CD4-positive, alpha-beta T cell treated with Interleukin-2 at 100 ng/mL for 4 hours (primary cell): ENCODE data around the gene LRRC4C.
"Not testable (repeated sequence)": the region's sequence is repeated elsewhere in the genome, so short reads cannot be mapped to it uniquely, and the experiment has no call there.

Source experiments
- DNase-seq: peaks from one replicate; pipeline ENCODE4 v3.0.0-alpha.2; 2020; ENCODE audit warnings: low spot score

Gene LRRC4C

GRCh38 chr11:40228662-40229061, 1230.8 kb downstream of the LRRC4C start:
- no peak for DNase-seq

GRCh38 chr11:40227730-40228129, 1231.7 kb downstream of the LRRC4C start:
- no peak for DNase-seq

DNA sequence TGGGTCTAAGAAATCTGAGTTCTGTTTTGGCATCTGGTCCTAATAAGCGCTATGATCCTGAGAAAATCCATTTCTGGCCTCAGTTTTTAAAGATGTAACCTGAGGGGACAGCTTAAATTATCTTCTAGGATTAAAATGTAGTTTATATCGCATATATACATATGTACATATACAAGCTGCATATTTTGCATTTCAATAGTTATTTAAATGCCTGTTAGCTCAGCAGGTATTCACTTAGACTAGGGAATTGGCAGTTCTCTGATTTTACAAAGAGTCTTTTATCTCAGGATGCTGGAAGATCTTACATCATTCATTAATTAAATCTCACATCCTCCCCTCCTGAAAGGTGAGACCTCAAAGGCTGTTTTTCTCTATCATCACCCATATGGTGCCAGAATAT, 1232.8 kb downstream of the LRRC4C start:
- DNase-seq, result no peak

GRCh38 chr11:40223596-40224330, 1235.7 kb downstream of the LRRC4C start:
- DNase-seq, result no peak

- no peak for DNase-seq
These were observed 1240.1 kb downstream of the LRRC4C start for GRCh38 chr11:40219401-40219800.

- DNase-seq, result no peak
These were observed 1243.9 kb downstream of the LRRC4C start for GRCh38 chr11:40215556-40215955.

DNA sequence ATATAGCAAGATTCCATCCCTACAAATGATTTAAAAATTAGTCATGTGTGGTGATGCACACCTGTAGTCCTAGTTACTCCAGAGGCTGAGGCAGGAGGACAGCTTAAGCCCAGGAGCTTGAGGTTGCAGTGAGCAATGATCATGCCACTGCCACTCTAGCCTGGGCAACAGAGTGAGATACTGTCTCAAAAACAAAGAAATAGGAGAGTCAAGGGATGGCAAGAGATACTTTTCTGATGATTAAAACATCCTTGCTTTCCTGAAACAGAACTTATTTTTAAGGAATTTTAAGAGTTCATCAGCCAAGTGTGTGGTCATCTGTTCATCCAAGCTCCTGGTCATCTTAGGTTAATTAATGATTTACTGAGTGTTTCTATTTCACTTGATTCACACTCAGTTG, 1252.0 kb downstream of the LRRC4C start:
- no peak for DNase-seq

- DNase-seq, result no peak
These were observed 1255.2 kb downstream of the LRRC4C start for GRCh38 chr11:40204228-40204627.

DNA sequence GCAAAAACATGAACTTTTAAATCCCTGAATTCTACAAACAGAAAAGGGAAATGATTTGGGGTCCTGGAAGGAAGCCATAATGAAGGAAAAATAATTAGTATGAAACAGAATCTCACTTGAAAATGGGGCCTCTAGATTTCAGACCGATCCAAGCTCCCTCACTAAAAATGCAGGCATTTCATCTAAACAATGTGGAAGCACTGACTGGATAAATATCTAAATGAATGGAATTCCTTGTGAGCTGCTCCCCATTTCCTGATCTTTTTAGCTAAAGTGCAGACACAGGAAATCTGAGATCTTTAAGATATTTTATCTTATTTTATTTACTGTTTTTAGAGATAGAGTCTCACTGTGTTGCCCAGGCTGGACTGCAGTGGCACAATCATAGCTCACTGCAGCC, 1255.8 kb downstream of the LRRC4C start:
- no peak for DNase-seq

DNA sequence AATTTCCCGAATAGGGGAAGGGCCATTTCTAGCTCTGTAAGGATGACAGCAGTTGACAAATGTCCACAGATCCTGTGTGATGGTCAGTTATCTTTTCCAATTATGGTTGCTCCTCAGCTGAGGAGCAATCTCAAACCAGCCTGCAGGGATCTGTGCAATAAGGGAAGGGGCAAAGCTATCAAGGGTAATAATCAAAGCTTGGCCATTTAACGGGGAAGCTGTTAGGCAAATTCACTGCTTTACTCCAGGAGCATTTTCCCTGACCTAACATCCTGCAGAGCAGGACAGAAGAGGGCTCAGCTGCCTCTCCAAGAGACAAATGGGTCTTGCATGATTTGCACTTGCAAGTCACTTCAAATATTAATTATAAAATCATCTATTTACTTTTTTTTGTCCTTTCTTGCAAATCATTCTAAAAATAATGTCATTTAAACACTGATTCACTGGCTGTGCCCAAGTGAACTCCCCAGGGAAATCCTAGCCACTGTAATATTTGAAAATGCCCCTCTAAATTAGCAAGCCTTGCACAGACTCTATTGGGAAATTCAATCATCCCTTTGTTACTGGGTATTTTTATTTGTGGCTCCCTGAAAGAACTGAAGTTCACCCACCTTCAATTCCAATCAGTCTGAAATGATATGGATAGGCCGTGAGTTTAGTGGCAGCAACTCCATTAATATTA, 1256.7 kb downstream of the LRRC4C start:
- no peak for DNase-seq

- DNase-seq, result not testable (repeated sequence)
These were observed 1266.9 kb downstream of the LRRC4C start for GRCh38 chr11:40192590-40192989.

- DNase-seq, result no peak
These were observed 1269.2 kb downstream of the LRRC4C start for GRCh38 chr11:40190294-40190693.

DNA sequence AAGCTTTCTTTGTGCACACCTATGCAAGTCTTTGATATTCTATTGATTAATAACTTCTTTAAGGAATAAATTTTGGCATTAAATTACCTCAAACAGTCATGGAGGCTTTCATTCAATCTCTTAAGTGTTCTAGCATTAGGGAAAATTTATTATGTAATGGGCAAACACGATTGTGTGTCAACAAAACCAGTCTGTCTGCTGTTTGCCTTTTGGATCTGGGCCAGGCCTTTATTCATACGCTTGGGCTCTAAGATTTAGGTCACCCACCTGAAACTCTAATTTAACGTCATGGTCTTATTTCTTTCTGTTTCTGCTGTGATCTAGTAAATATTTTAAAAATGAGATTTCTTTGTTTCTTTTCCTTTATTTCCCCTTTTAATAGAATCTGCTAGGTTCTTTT, 1270.6 kb downstream of the LRRC4C start:
- no peak for DNase-seq

DNA sequence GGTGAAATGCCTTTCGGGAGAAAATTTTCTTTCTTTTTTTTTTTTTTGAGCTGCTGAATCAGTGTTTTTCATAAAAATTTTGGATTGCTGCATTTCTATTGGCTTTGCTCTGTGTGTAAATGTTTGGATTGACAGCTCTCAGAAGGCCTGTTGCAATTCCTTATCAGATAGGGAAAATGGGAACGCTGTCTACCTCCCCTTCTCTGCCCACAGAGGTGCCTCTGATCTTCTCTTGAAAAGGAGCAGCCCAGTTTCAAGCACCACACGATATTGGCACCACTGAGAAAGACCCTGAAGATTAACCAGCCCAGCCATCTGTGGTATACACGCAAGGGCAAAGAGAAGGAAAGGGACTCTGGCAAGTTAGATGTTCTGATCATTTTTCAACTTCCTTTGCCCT, 1272.2 kb downstream of the LRRC4C start:
- DNase-seq, result no peak

DNA sequence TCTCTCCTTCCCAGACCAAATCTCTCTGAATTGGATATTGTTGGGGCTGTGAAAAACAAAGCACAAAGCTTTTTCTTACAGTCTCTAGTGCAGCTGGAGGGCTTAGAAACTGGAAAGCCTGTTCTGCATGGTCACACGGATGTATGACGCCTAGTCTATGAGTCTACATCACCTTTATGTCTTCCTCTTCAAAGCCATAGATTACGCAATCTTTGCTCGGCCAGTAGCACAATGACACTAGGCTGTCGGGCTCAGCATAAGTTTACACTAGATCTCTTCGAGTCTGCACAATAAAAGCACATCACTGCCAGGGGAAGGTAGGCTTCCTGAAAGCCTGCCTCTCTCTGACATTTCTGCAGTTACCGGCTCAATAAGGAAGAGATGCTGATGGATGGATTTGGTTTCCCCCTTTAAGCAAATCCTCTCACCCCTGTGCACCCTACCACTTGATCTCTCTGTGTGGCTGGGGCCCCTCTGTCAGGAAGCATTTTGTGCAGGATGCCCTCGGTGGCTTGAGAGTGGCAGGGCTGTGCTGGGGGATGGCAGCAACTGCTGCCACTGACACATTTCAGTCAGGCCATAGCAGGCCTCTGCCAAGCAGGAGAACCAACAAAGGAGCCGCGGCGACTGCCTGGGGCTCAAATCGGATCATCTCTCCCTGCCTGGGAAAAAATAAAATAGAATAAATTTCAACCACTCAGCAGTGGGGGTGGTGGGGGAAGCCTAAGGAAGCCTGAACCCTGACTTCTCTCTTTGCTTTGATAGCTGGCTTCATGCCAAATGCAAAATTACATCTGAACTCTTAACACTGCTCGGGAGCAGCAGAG, 1272.8 kb downstream of the LRRC4C start:
- no peak for DNase-seq

DNA sequence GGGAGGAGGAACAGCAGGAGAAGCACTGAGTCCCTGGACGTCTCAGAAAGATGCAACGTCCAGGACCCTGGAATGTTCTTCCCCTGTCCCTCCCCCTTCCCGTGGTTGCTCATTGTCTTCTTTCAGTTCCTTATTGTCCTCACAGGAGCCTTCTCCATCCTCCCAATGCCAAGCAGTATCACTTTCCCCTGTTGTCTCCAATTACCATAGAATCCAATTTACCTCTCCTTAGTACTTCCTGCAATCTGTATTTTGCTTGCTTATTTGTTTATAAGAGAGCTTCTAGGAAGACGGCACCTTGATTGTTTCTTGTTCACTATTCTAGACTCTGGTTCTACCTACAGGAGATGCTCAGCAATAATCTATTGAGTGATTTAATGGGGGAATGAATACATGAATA, 1273.7 kb downstream of the LRRC4C start:
- DNase-seq, result no peak

GRCh38 chr11:40183073-40184064, 1276.1 kb downstream of the LRRC4C start:
- no peak for DNase-seq

DNA sequence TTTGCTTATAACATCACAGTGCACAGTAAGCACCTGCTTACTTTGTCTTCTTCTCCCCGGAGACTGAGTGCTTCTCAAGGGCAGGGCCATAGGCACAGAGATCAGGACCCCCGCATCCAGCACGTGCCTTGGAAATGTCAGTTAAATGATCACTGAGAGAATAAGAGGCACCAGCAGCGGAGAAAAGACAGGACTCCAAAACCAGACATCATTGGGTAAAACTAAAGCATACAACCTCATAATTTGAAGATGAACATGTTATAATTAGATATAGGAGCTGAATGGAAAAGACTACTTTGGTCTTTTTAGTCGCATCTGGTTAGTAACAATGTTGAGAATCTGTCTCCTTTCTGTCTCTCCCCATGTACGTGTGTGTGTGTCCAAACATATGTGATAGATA, 1279.9 kb downstream of the LRRC4C start:
- no peak for DNase-seq

DNA sequence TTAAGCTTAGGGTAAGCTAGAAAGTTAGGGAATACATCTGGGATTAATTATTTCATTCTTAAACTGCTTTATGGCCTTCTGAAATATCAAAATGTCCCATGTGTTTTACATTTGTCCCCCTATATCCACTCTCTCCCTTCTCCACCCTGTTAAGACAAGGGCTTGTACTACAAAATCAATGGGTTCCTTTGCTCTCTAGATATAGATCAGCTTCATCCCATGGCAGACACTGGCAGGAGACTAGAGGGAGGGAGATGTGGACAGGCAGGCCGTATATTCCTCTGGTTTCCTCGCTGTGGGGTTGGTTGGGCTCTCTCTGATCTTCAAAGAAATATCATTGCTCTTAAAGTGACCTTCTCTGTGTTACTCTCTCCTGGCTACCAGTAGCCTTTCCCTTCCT, 1281.0 kb downstream of the LRRC4C start:
- no peak for DNase-seq

- no peak for DNase-seq
These were observed 1283.5 kb downstream of the LRRC4C start for GRCh38 chr11:40175980-40176379.

GRCh38 chr11:40170078-40170477, 1289.4 kb downstream of the LRRC4C start:
- DNase-seq, result no peak

- no peak for DNase-seq
These were observed 1291.0 kb downstream of the LRRC4C start for GRCh38 chr11:40168414-40168813.
